SU-DHL-6 (cell line): ENCODE data around the gene CNTNAP3.
"Not testable (repeated sequence)": the region's sequence is repeated elsewhere in the genome, so short reads cannot be mapped to it uniquely, and the experiment has no call there.

Experiments
- CTCF ChIP-seq: fragments of 200-600 bp; sonication (generic); IDR thresholded peaks from one replicate; pipeline ENCODE4 v1.5.1; 2017; ENCODE audit warnings: antibody characterized with exemption, mild to moderate bottlenecking, low read length, moderate library complexity; ENCODE audit not compliant: insufficient read depth, poor library complexity, severe bottlenecking
- EZH2phosphoT487 ChIP-seq: fragments of 200-600 bp; sonication (generic), shearing (Covaris generic); conservative IDR thresholded peaks from 2 replicates; pipeline ENCODE4 v1.6.1; 2018; ENCODE audit warnings: mild to moderate bottlenecking, antibody characterized with exemption, low read length, moderate library complexity, mixed read lengths

- not testable (repeated sequence) for TF ChIP-seq CTCF, EZH2phosphoT487
These were observed 78.2 kb downstream of the CNTNAP3 start for GRCh38 chr9:39209773-39210172.
